Activated naive CD8-positive, alpha-beta T cell treated with anti-CD3 and anti-CD28 coated beads, Interleukin-2, amount 50 U/mL, for 16 hours (primary cell): ENCODE results near the gene ZNF561.

Experiments used
- DNase-seq: peaks from one replicate; pipeline ENCODE4 v3.0.0-alpha.2; 2020; ENCODE audit warnings: low read depth, low spot score

ZNF561 gene

DNA sequence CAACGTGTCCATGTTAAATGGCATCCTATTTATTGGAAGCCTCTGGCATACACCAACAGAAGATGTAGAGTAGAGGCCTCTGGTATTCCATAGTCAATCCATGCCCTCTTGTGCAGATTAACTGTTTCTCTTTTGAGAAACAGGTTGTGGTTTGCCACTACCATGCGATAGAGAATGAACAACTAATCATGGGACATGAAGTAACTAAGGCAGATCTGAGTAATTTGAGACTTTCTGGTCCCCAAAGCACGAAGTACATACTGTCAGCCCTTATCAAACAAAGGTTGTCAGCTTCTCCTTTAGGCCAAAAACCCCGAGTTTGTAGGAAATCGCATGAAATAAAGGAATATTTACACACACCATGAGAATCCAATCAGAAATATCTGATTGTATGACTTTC lies 40.3 kb downstream of the ZNF561 start:
- DNase-seq = no peak

DNA sequence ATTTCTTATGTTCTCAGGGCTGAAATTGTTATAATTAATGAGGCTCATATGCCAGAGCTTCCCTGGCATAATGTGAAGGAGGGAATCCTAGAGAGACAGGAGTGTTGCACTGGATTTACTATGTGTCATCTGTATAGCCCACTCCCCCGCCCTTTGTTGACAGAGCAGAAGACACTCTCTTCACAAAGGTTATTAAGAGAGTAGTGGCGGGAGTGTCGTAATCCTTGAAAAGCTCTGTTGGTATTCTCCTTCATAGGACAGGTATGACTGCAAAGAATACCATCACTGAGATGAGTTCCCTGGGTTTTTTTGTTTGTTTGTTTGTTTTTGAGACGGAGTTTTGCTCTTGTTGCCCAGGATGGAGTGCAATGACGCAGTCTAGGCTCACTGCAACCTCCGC lies 50.8 kb downstream of the ZNF561 start:
- no peak for DNase-seq

DNA sequence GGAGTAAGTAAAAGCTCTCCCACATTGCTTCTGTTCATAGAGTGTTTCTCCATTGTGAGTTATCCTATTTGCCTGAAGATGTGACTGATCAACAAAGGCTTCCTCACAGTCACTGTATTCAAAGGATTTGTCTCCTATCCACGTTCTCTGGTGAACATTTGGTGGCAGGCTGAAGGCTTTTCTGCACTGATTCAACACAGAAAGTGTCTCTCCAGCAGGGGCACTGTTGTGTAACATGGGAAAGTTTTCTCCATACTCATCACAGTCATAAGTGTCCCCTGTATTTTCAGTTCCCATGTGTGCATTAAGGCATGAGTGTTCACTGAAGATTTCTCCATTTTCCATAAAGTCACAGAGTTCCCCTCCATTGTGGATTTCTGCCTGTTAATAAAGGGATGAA lies 54.3 kb downstream of the ZNF561 start:
- no peak for DNase-seq

DNA sequence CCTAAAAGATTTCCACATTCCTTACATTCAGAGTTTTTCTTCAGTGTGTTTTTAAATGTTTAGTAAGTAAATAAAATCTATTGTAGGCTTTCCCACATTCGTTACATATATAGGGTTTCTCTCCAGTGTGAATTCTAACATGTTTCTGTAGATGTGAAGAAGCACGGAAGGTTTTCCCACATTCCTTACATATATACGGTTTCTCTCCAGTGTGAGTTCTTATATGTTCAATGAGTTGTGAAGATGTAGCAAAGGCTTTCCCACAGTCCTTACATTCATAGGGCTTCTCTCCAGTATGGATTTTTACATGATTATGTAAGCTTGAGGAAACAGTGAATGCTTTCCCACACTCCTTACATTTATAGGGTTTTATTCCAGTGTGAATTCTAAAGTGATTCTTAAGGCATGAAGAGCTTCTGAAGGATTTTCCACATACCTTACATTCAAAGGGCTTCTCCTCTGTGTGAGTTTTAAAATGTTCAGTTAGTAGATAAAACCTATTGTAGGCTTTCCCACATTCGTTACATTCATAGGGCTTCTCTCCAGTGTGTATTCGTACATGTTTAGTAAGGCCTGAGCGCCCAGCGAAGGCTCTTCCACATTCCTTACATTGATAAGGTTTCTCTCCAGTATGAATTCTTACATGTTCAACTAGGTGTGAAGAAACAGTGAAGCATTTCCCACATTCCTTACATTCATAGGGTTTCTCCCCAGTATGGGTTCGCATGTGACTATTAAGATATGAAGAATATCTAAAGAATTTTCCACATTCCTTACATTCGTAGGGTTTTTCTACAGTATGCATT lies 54.9 kb downstream of the ZNF561 start:
- DNase-seq = no peak
